Stimulated activated CD4-positive, alpha-beta T cell treated with anti-CD3 and anti-CD28 coated beads, Interleukin-15, amount 100 ng/mL, for 1 hour (primary cell): ENCODE results near the gene P2RY11.
A peak's percentile ranks its signal among the peaks of the same experiment; 100 is the strongest.

Experiments used
- DNase-seq, 2 donors: peaks; one replicate each; pipeline ENCODE4 v3.0.0-alpha.2; 2020; ENCODE audit warnings: low read depth in 1 of 2, low spot score in 1 of 2

The P2RY11 gene

GRCh38 chr19:10093295-10094186 lies 18.0 kb upstream of the P2RY11 start:
- no peak for DNase-seq

DNA sequence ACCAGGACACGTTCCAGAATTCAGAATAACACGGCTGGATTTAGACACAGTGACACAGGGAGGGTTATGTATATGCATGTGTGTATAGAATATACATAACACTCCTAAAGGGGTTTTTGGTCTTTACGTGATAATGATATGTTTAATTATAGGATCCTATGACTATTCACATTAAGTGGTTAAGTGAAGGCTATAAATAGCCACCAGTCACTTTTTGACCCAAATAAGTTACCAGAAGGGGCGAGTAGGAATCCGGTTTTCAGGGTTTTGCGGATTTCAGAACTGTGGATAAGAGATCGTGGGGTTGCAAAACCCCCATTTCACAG lies 15.9 kb upstream of the P2RY11 start:
- no peak for DNase-seq

DNA sequence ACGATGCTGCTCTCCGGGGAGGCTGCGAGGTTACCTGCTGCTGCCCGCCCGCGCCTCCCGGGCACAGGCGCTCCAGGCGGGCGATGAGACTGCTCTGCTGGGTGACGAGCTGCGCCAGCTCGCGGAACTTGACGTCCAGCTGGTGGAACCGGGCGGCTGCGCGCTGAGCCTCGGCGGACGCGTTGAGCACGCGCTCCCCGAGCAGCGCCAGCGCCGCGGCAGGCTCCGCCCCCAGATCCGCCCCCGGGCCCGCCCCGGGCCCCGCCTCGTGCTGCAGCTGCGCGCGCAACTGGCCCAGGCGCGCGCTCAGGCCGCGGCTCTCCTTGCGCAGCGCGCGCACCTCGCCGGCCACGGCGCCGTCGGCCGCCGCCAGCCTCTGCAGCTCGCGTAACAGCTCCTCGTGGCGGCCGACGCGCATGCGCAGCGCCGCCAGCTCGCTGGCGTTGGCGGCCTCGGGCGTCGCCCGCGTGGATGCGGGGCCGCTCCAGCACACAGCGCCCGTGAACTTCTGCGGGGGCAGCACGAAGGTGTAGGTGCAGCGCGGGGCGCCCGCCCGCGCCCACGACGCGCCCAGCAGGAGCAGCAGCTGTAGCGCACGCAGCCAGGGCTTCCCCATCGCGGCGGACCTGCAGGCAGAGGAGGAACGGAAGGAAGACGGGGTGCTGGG lies 15.4 kb upstream of the P2RY11 start:
- DNase-seq: peak; percentile 84 to 86

DNA sequence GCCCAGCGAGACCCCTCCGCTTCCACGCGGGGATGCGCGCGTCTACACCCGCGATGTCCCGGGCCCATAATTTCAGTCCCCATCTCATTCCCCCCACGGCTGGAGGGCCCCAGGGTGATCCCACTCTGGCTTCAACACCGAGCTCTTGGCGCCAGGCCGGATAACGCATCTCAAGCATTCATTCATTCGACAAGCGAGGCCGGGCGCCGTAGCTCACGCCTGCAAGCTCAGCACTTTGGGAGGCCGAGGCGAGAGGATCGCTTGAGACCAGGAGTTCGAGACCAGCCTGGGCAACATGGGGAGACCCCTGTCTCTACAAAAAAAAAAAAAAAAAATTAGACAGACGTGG lies 14.9 kb upstream of the P2RY11 start:
- DNase-seq: no peak

DNA sequence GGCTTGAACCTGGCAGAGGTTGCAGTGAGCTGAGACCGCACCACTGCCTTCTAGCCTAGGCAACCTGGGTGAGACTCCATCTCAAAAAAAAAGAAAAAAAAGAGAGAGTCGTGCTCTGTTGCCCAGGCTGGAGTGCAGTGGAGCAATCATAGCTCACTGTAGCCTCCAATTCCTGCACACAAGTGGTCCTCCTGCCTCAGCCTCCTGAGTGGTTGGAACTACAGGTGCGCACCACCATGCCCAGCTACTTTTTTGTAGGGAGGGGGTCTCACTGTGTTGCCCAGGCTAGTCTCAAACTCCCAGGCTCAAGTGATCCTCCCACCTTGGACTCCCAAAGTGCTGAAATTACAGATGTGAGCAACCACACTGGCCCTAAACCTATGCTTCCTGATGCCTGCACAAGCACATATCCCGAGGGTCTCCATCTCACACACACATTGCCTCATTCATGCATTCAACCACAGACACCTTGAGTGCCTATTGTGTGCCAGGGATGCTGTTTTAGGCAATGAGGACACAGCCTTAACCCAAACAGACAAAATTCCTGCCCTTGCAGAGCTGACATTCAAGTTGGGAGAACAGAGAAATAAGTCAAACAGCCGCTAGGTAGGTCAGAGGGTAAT lies 11.2 kb upstream of the P2RY11 start:
- DNase-seq: no peak

- no peak for DNase-seq
These were observed 8.7 kb upstream of the P2RY11 start for GRCh38 chr19:10102787-10103236.

- DNase-seq: no peak
These were observed 7.4 kb upstream of the P2RY11 start for GRCh38 chr19:10104130-10104513.

- DNase-seq: peak in 1 of 2 donors; percentile 60
These were observed 6.6 kb upstream of the P2RY11 start for GRCh38 chr19:10104665-10105508.

GRCh38 chr19:10105509-10106099 lies 5.9 kb upstream of the P2RY11 start:
- peak; percentile 54 to 58 for DNase-seq

- peak; percentile 91 to 94 for DNase-seq
These were observed 5.2 kb upstream of the P2RY11 start, which contains the start of gene PPAN for GRCh38 chr19:10106100-10106936. PPAN (plus strand) TSS chr19:10106362; CDS start chr19:10106395, 33 bp downstream.

- DNase-seq: no peak
These were observed 4.2 kb upstream of the P2RY11 start for GRCh38 chr19:10107254-10107653.

DNA sequence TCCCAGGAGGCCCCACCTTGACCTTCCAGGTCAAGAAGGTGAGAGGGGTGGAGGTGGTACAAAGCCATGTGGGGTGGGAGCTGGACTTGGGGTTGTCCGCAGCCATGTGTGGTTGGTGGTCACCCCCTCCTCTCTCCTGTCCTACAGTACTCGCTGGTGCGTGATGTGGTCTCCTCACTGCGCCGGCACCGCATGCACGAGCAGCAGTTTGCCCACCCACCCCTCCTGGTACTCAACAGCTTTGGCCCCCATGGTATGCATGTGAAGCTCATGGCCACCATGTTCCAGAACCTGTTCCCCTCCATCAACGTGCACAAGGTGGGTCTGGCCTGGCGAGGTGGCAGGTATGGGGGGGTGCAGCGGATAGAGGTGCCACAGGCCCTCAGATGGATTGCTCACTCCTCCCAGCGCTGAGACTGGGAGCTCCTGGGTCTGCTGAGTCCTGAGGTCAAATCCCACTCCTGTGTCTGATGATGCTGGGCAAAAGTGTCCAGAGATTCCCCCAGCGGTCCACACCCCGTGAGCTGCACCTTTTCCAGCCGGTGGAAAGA lies 3.6 kb upstream of the P2RY11 start:
- no peak for DNase-seq

GRCh38 chr19:10109528-10109927 lies 2.0 kb upstream of the P2RY11 start:
- no peak for DNase-seq

GRCh38 chr19:10110076-10110971 lies 1.2 kb upstream of the P2RY11 start:
- DNase-seq: no peak

GRCh38 chr19:10110972-10111317 lies 548 bp upstream of the P2RY11 start:
- no peak for DNase-seq

DNA sequence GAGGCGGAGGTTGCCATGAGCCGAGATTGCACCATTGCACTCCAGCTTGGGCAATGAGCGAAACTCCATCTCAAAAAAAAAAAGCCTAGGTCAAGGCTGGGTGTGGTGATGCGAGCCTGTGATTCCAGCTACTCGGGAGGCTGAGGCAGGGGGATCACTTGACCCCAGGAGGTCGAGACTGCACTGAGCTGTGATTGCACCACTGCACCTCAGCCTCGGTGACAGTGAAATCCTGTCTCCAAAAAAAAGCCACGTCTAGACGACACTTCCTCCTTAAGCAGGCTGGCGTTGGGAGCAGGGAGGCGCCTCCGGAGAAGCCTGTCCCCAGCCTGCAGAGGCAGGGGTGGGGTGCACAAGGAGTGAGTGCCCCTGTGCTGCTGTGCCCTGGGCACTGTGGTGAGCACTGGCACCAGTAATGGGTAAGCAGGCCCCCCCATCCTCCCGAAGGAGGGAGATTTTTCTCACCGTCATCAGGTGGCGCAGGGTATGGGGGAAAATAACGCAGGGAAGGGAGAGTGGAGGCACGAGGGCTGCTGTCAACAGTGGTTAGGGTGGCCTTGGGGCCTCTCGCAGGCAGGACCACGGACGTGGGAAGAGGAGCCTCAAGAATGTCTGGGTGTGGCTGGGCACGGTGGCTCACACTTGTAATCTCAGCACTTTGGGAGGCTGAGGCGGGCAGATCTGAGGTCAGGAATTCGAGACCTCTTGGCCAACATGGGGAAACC lies 706 bp downstream of the P2RY11 start:
- DNase-seq: peak in 1 of 2 donors; percentile 27

- peak in 1 of 2 donors; percentile 65 for DNase-seq
These were observed 1.6 kb downstream of the P2RY11 start for GRCh38 chr19:10112895-10113591.
